Large intestine (tissue), 3 donors: ENCODE data around the gene SERTAD2. TPM values are rescaled to one million over a fixed set of nuclear protein-coding genes. Genes with fewer than 3 reads are reported as not detected.

Source experiments
- DNase-seq, 2 donors: peaks; one replicate each; pipeline versions ENCODE4 v3.0.0 to v3.0.0-alpha.2; 2013
- H3K27ac ChIP-seq: one replicate; pipeline ENCODE4 v1.5.1; 2013; ENCODE audit warnings: low read length
- H3K27me3 ChIP-seq: 2 replicates; pipeline ENCODE4 v1.6.1; 2013; ENCODE audit warnings: low read length; ENCODE audit not compliant: control insufficient read depth, insufficient read depth
- H3K36me3 ChIP-seq: 2 replicates; pipeline ENCODE4 v1.6.1; 2013; ENCODE audit warnings: low read length; ENCODE audit not compliant: control insufficient read depth, insufficient read depth
- H3K4me1 ChIP-seq: one replicate; pipeline ENCODE4 v1.6.1; 2013; ENCODE audit warnings: low read length; ENCODE audit not compliant: control insufficient read depth, insufficient read depth
- H3K4me3 ChIP-seq: one replicate; pipeline ENCODE4 v1.5.1; 2013; ENCODE audit warnings: low read length
- H3K9me3 ChIP-seq: one replicate; pipeline ENCODE4 v1.6.1; 2013; ENCODE audit warnings: mild to moderate bottlenecking, low read depth, low read length, moderate library complexity; ENCODE audit not compliant: control insufficient read depth
- WGBS: methylation state at CpG from one replicate; pipeline ENCODE4 v1.1.5; 2013; ENCODE audit warnings: low lambda C conversion rate; ENCODE audit not compliant: insufficient coverage; 5-methylcytosine and 5-hydroxymethylcytosine counted together
- polyA plus RNA-seq: library from polyadenylated mRNA; unstranded; fragments of 120-200 nt; gene quantifications from one replicate; pipeline ENCODE4 v1.2.1, GENCODE V29; 2013

SERTAD2 gene
- polyA plus RNA-seq, 1 donor: 19.7 TPM

GRCh38 chr2:64649013-64649484, 4.7 kb downstream of the SERTAD2 start:
- Histone ChIP-seq H3K27me3 (no peaks in the 10 kb centered on the region), H3K36me3 (no peaks in the 10 kb centered on the region), H3K4me3 (no peak overlapping the region), H3K9me3 (no peaks in the 10 kb centered on the region), H3K4me1 (peaks cover 55% of the 10 kb centered on the region), H3K27ac (peak overlapping the region; percentile 100)
- WGBS: no CpG with 5 or more reads among the region's 6 CpGs
- DNase-seq: peak; percentile 85 to 91

GRCh38 chr2:64646007-64646880, 7.5 kb downstream of the SERTAD2 start:
- Histone ChIP-seq H3K27me3 (no peaks in the 10 kb centered on the region), H3K27ac (peak overlapping the region; percentile 6), H3K36me3 (no peaks in the 10 kb centered on the region), H3K4me1 (peaks cover 64% of the 10 kb centered on the region), H3K9me3 (no peaks in the 10 kb centered on the region), H3K4me3 (no peak overlapping the region)
- 13% methylated on average over 3 of the region's 9 CpGs for WGBS
- DNase-seq: peak; percentile 61 to 70

GRCh38 chr2:64644458-64645382, 9.0 kb downstream of the SERTAD2 start:
- Histone ChIP-seq H3K27me3 (no peaks in the 10 kb centered on the region), H3K36me3 (no peaks in the 10 kb centered on the region), H3K27ac (peak overlapping the region; percentile 84), H3K4me3 (peak overlapping the region; percentile 35), H3K9me3 (no peaks in the 10 kb centered on the region), H3K4me1 (peaks cover 52% of the 10 kb centered on the region)
- peak; percentile 77 to 85 for DNase-seq
- 0% methylated on average over 1 of the region's 31 CpGs for WGBS

DNA sequence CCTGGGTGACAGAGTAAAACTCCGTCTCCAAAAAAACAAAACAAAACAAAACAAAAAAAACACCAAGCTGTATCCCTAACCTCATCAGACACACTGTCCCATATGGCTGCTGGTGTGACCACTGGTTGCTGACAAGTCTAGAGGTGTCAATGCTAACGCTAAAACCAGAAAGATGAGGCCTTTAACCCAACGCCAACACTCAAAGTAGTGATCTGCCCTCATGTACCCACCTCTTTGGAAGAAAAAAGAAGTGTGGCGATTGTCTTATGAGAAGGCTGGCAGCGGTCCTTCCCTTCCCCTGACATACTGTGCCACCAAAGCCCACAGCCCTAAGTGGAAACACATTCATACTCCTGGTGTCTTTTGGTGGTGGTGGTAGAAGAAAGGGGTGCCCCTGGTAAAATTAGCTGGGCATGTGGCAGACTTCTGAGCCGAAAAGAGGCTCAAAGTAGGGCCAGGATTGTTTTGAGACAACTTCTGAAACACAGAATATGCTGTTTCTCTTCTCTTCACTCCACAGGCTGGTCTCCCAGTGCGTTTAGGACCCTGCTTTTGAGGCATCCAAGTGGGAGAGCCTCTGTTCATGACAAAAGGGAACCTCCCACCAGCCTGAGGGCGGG, 9.8 kb downstream of the SERTAD2 start:
- WGBS: no CpG with 5 or more reads among the region's 8 CpGs
- Histone ChIP-seq H3K27ac (peak overlapping the region; percentile 84), H3K4me1 (peaks cover 46% of the 10 kb centered on the region), H3K9me3 (no peaks in the 10 kb centered on the region), H3K36me3 (no peaks in the 10 kb centered on the region), H3K4me3 (peak overlapping the region; percentile 35), H3K27me3 (no peaks in the 10 kb centered on the region)
- DNase-seq: no peak

GRCh38 chr2:64641599-64641998, 12.1 kb downstream of the SERTAD2 start:
- no peaks in the 10 kb centered on the region for H3K36me3 ChIP-seq
- no peaks in the 10 kb centered on the region for H3K9me3 ChIP-seq
- peaks cover 35% of the 10 kb centered on the region for H3K4me1 ChIP-seq
- no CpG with 5 or more reads among the region's 10 CpGs for WGBS
- no peak overlapping the region for H3K27ac ChIP-seq
- H3K4me3 ChIP-seq: no peak overlapping the region
- no peaks in the 10 kb centered on the region for H3K27me3 ChIP-seq
- DNase-seq: no peak

DNA sequence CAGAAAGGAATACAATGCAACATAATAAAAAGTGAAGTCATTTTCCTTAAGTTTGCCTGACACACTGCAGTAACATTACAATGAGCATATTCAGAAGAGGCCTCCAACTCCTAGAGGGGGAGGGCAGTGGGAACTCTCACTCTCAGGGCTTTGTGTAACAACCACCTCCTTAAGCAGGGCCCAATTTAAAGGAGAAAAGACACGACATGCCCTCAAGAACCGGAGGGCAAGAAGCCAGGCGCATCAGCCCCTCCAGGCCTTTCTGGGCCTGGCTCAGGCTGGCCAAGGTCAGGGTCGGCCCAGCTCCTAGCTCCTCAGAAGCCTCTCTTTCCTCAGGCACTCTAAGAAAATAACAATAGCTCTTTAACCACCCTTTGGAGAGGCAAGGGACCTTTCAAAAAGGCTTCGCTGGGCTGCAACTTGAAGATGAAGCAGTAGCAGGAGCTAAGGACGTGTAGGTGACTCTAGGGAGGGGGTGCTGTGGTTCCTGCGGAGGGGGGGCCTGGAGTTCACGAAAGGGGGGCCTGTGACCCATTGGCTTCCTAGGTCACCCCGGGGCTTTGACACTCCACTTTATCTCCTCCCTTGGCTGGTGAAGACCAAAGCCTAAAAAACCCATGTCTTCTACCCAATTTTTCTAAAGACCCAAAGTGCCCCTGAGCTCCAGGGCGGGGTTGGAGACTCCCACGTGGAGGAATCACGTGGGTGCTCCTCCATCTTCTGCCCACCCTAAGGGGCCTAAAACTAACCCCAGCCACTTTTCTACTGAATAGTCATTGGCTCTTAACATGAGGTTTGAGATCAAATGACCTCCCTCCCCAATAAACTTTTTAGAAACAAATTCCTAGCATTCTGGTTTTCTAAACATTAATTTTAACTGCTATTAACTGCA, 13.3 kb downstream of the SERTAD2 start:
- Histone ChIP-seq H3K4me3 (no peak overlapping the region), H3K9me3 (peaks cover 4% of the 10 kb centered on the region), H3K36me3 (peaks cover 12% of the 10 kb centered on the region), H3K4me1 (peaks cover 24% of the 10 kb centered on the region), H3K27me3 (no peaks in the 10 kb centered on the region), H3K27ac (no peak overlapping the region)
- no CpG with 5 or more reads among the region's 12 CpGs for WGBS
- DNase-seq: no peak

DNA sequence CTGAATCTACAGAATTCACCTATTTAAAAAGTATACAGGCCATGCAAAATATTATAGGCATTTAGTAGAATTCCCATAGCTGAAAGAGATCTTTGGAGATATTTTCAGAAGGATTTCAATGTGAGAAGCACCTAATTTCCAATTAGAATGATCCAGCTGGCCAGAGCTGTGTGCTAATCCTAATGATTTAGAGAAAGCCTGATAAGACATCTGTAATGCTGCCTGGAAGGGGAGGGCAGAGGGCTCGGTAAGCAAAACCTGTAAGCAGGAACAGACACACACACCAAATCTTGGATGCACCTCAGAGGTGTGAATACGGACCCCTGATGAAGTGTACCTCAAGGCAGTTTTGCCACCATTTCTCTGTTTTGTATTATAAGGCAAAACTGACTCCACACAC, 14.0 kb downstream of the SERTAD2 start:
- H3K27ac ChIP-seq: no peak overlapping the region
- peaks cover 23% of the 10 kb centered on the region for H3K4me1 ChIP-seq
- H3K36me3 ChIP-seq: peaks cover 16% of the 10 kb centered on the region

GRCh38 chr2:64638502-64639120, 15.1 kb downstream of the SERTAD2 start:
- Histone ChIP-seq H3K27ac (no peak overlapping the region), H3K9me3 (peaks cover 4% of the 10 kb centered on the region)
- 80% methylated on average over 2 of the region's 4 CpGs for WGBS

More for the DNA sequence above, 14.0 kb downstream of the SERTAD2 start:
- WGBS: no CpG with 5 or more reads among the region's 2 CpGs
- Histone ChIP-seq H3K27me3 (no peaks in the 10 kb centered on the region), H3K4me3 (no peak overlapping the region), H3K9me3 (peaks cover 4% of the 10 kb centered on the region)
- DNase-seq: no peak

GRCh38 chr2:64637931-64638330, 15.8 kb downstream of the SERTAD2 start:
- peaks cover 4% of the 10 kb centered on the region for H3K9me3 ChIP-seq
- no CpG with 5 or more reads among the region's 5 CpGs for WGBS
- no peaks in the 10 kb centered on the region for H3K27me3 ChIP-seq
- no peak overlapping the region for H3K27ac ChIP-seq
- H3K36me3 ChIP-seq: peaks cover 30% of the 10 kb centered on the region
- no peak for DNase-seq
- peaks cover 8% of the 10 kb centered on the region for H3K4me1 ChIP-seq
- H3K4me3 ChIP-seq: no peak overlapping the region

More at GRCh38 chr2:64638502-64639120, 15.1 kb downstream of the SERTAD2 start:
- H3K4me3 ChIP-seq: no peak overlapping the region
- DNase-seq: no peak
- H3K27me3 ChIP-seq: no peaks in the 10 kb centered on the region
- H3K4me1 ChIP-seq: peaks cover 13% of the 10 kb centered on the region
- peaks cover 23% of the 10 kb centered on the region for H3K36me3 ChIP-seq
